Osteocyte (in vitro differentiated cells): Measurements from ENCODE around the gene ZNF445. TPM values are rescaled to one million over a fixed set of nuclear protein-coding genes. Genes with fewer than 3 reads are reported as not detected.
A peak's percentile ranks its signal among the peaks of the same experiment; 100 is the strongest.

ENCODE experiments used
- DNase-seq: peaks from one replicate; pipeline ENCODE4 v3.0.0; 2021; ENCODE audit warnings: mixed read lengths; ENCODE audit not compliant: unreplicated experiment; ENCODE audit errors: extremely low spot score
- H3K27ac Mint-ChIP-seq: one replicate; pipeline ENCODE4 v1.8.0; 2021; ENCODE audit warnings: mild to moderate bottlenecking, mixed read lengths; ENCODE audit not compliant: unreplicated experiment
- H3K27me3 Mint-ChIP-seq: one replicate; pipeline ENCODE4 v1.8.0; 2021; ENCODE audit warnings: mixed read lengths; ENCODE audit not compliant: unreplicated experiment
- H3K36me3 Mint-ChIP-seq: one replicate; pipeline ENCODE4 v1.8.0; 2021; ENCODE audit warnings: mixed read lengths; ENCODE audit not compliant: unreplicated experiment
- H3K4me1 Mint-ChIP-seq: one replicate; pipeline ENCODE4 v1.8.0; 2021; ENCODE audit warnings: mixed read lengths; ENCODE audit not compliant: unreplicated experiment
- H3K4me3 Mint-ChIP-seq: one replicate; pipeline ENCODE4 v1.8.0; 2021; ENCODE audit warnings: mild to moderate bottlenecking, moderate library complexity, mixed read lengths; ENCODE audit not compliant: unreplicated experiment
- H3K9me3 Mint-ChIP-seq: one replicate; pipeline ENCODE4 v1.8.0; 2021; ENCODE audit warnings: mixed read lengths; ENCODE audit not compliant: unreplicated experiment
- CTCF ChIP-seq: fragments of 200-600 bp; sonication (generic); IDR thresholded peaks from 2 replicates; pipeline ENCODE4 v1.5.0; 2021; ENCODE audit warnings: antibody characterized with exemption, mild to moderate bottlenecking, moderate library complexity
- total RNA-seq: library from RNA; stranded (reverse); gene quantifications from 2 replicates; pipeline ENCODE4 v1.2.1, GENCODE V29; 2021

ZNF445 gene
- total RNA-seq, 1 donor from 2014 or later, result 26.1 TPM

- H3K27ac Mint-ChIP-seq, result no peak overlapping the region
- peaks cover 31% of the 10 kb centered on the region for H3K27me3 Mint-ChIP-seq
- H3K4me3 Mint-ChIP-seq, result no peak overlapping the region
- no peak for TF ChIP-seq CTCF
- no peaks in the 10 kb centered on the region for H3K36me3 Mint-ChIP-seq
- DNase-seq, result no peak
- no peaks in the 10 kb centered on the region for H3K9me3 Mint-ChIP-seq
- H3K4me1 Mint-ChIP-seq, result peaks cover 6% of the 10 kb centered on the region
Measured at GRCh38 chr3:44516230-44516629, 38.8 kb upstream of the ZNF445 start.

- no peak for DNase-seq
- Mint-ChIP-seq H3K27me3 (peaks cover 12% of the 10 kb centered on the region), H3K27ac (no peak overlapping the region), H3K4me3 (no peak overlapping the region), H3K36me3 (no peaks in the 10 kb centered on the region), H3K4me1 (peaks cover 26% of the 10 kb centered on the region), H3K9me3 (no peaks in the 10 kb centered on the region)
- no peak for TF ChIP-seq CTCF
Measured at GRCh38 chr3:44513513-44513912, 36.0 kb upstream of the ZNF445 start.

DNA sequence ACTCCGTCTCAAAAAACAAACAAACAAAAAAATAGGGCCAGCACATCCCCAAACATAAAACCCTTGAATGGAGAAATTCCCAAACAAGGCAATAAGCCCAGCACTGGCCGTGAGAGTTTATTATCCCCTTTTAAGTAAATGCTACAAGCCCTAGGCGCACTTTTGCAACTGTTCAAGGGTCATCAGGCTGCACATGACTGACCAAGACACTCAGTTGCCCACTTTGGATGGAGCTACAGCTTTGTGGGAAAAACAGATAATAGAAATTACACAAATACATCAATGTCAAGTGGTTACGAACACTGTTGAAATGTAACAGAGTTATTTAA lies 33.7 kb upstream of the ZNF445 start:
- H3K36me3 Mint-ChIP-seq, result peaks cover 6% of the 10 kb centered on the region
- H3K27ac Mint-ChIP-seq, result peak overlapping the region; percentile 98
- no peak for DNase-seq
- peaks cover 3% of the 10 kb centered on the region for H3K27me3 Mint-ChIP-seq
- H3K4me1 Mint-ChIP-seq, result peaks cover 31% of the 10 kb centered on the region
- H3K4me3 Mint-ChIP-seq, result peak overlapping the region; percentile 94
- no peak for TF ChIP-seq CTCF
- H3K9me3 Mint-ChIP-seq, result peaks cover 2% of the 10 kb centered on the region

- no peak for DNase-seq
- peaks cover 9% of the 10 kb centered on the region for H3K9me3 Mint-ChIP-seq
- H3K27me3 Mint-ChIP-seq, result no peaks in the 10 kb centered on the region
- H3K4me3 Mint-ChIP-seq, result peak overlapping the region; percentile 94
- peaks cover 31% of the 10 kb centered on the region for H3K4me1 Mint-ChIP-seq
- H3K36me3 Mint-ChIP-seq, result peaks cover 14% of the 10 kb centered on the region
- no peak for TF ChIP-seq CTCF
- H3K27ac Mint-ChIP-seq, result peak overlapping the region; percentile 98
Measured at GRCh38 chr3:44510000-44510368, 32.5 kb upstream of the ZNF445 start.

DNA sequence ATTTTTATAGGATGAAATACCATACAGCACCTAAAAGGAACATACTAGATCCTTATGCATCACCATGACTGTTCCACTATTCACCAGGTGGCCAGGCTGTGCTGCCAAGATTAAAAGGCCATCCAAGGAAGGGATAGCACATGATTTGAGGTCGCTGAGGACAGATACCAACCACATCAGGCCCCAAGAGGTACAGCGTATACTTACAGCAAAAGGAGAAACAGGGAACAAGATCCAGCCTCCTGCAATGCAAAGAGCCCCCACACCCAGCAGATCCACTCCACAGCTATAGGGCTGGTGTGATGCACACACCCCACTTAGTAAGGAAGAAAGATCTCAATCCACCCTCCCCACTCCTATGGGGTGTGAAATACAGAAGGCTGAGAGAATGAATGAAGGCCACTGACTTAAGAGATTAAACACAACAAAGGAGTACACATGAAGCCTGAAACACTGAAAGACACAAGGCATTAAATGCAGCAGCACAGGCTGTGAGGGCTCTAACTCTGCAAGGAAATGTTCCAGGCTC lies 32.0 kb upstream of the ZNF445 start:
- Mint-ChIP-seq H3K4me1 (peaks cover 31% of the 10 kb centered on the region), H3K4me3 (peak overlapping the region; percentile 94), H3K27me3 (no peaks in the 10 kb centered on the region), H3K36me3 (peaks cover 14% of the 10 kb centered on the region), H3K27ac (peak overlapping the region; percentile 8), H3K9me3 (peaks cover 9% of the 10 kb centered on the region)
- no peak for TF ChIP-seq CTCF
- DNase-seq, result no peak
